Neural progenitor cell (in vitro differentiated cells): ENCODE results near the gene RPP38. TPM values are rescaled to one million over a fixed set of nuclear protein-coding genes. Genes with fewer than 3 reads are reported as not detected.

ENCODE experiments used
- DNase-seq: peaks from one replicate; pipeline ENCODE4 v3.0.0-alpha.2; 2016; ENCODE audit warnings: low spot score
- H2AFZ ChIP-seq: fragments of 200-600 bp; sonication (generic); replicated peaks from 2 replicates; pipeline ENCODE4 v1.6.1; 2016; ENCODE audit warnings: antibody characterized with exemption
- H3F3A ChIP-seq: fragments of 200-600 bp; sonication (generic); 2 replicates; pipeline ENCODE4 v1.6.1; 2016; ENCODE audit warnings: antibody characterized with exemption, low read depth
- H3K27ac ChIP-seq: fragments of 200-600 bp; sonication (generic); 2 replicates; pipeline ENCODE4 v1.5.1; 2016; ENCODE audit warnings: mild to moderate bottlenecking
- H3K27me3 ChIP-seq: fragments of 200-600 bp; sonication (generic); 2 replicates; pipeline ENCODE4 v1.6.1; 2016; ENCODE audit warnings: mild to moderate bottlenecking, moderate library complexity
- H3K36me3 ChIP-seq: fragments of 200-600 bp; sonication (generic); 2 replicates; pipeline ENCODE4 v1.5.1; 2016
- H3K4me1 ChIP-seq: fragments of 200-600 bp; sonication (generic); 2 replicates; pipeline ENCODE4 v1.6.1; 2016; ENCODE audit warnings: mixed run types
- H3K4me2 ChIP-seq: fragments of 200-600 bp; sonication (generic); 2 replicates; pipeline ENCODE4 v1.6.1; 2016
- H3K4me3 ChIP-seq: fragments of 200-600 bp; sonication (generic); 2 replicates; pipeline ENCODE4 v1.5.1; 2016
- H3K79me2 ChIP-seq: fragments of 200-600 bp; sonication (generic); 2 replicates; pipeline ENCODE4 v1.6.1; 2016; ENCODE audit warnings: low read depth
- H3K9ac ChIP-seq: fragments of 200-600 bp; sonication (generic); 2 replicates; pipeline ENCODE4 v1.6.1; 2016
- H3K9me3 ChIP-seq: fragments of 200-600 bp; sonication (generic); 2 replicates; pipeline ENCODE4 v1.5.1; 2016; ENCODE audit warnings: low read depth
- H4K20me1 ChIP-seq: fragments of 200-600 bp; sonication (generic); 2 replicates; pipeline ENCODE4 v1.6.1; 2016; ENCODE audit warnings: low read depth
- H3K27ac Mint-ChIP-seq: 3 replicates; pipeline ENCODE4 v1.8.0; 2021; ENCODE audit warnings: mixed read lengths
- H3K27me3 Mint-ChIP-seq: 2 replicates; pipeline ENCODE4 v1.8.0; 2022; ENCODE audit warnings: low read depth, mild to moderate bottlenecking, inconsistent platforms, moderate library complexity, mixed read lengths; ENCODE audit not compliant: insufficient read depth
- H3K36me3 Mint-ChIP-seq: 3 replicates; pipeline ENCODE4 v1.8.0; 2021; ENCODE audit warnings: mixed read lengths
- H3K4me1 Mint-ChIP-seq: 3 replicates; pipeline ENCODE4 v1.8.0; 2021; ENCODE audit warnings: mixed read lengths
- H3K4me3 Mint-ChIP-seq: 3 replicates; pipeline ENCODE4 v1.8.0; 2021; ENCODE audit warnings: mild to moderate bottlenecking, moderate library complexity, mixed read lengths
- H3K9me3 Mint-ChIP-seq: 3 replicates; pipeline ENCODE4 v1.8.0; 2020; ENCODE audit warnings: mixed read lengths
- EZH2 ChIP-seq: fragments of 200-600 bp; sonication (generic); IDR thresholded peaks from 2 replicates; pipeline ENCODE4 v1.6.1; 2017; ENCODE audit warnings: antibody characterized with exemption, mild to moderate bottlenecking, moderate library complexity
- EZH2phosphoT487 ChIP-seq: fragments of 200-600 bp; sonication (generic); IDR thresholded peaks from 2 replicates; pipeline ENCODE4 v1.6.1; 2017; ENCODE audit warnings: antibody characterized with exemption
- total RNA-seq: library from RNA; depleted of rRNA; stranded (reverse); fragments of >200 nt; gene quantifications from 2 replicates; pipeline ENCODE4 v1.2.3, GENCODE V29; 2015; ENCODE audit warnings: low replicate concordance
- TF ChIP-seq, protein P1 (sequence below): fragments of 200-600 bp; sonication (generic); IDR thresholded peaks from 2 replicates; pipeline ENCODE4 v1.5.1; 2017; ENCODE audit warnings: antibody characterized with exemption, mild to moderate bottlenecking

RPP38 gene
- total RNA-seq, 1 donor from 2014 or later, result 17.0 TPM

DNA sequence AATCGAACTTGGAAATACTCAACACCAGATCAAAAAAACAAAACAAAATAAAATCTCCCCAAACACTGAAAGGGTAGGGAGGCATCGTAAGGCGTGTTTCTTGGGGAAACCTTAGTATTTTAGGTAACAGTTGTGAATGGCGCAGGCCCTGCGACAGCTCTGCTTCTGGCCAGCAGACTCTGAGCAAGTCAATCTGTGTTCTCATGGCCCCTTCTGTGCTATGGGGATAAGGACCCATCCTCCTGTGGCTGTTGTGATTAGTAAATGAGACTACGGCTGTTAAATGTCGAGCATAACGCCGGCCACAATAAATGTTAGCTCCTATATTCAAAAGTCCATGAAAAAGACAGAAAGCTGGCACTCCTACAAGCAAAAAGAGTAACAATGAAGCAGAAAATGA is 27.0 kb downstream of the RPP38 start:
- Mint-ChIP-seq H3K27ac (no peak overlapping the region), H3K9me3 (no peaks in the 10 kb centered on the region), H3K36me3 (peaks cover 26% of the 10 kb centered on the region), H3K4me3 (no peak overlapping the region), H3K27me3 (no peaks in the 10 kb centered on the region), H3K4me1 (no peaks in the 10 kb centered on the region)
- Histone ChIP-seq H3K27ac (no peak overlapping the region), H4K20me1 (no peaks in the 10 kb centered on the region), H3K4me2 (no peak overlapping the region), H3K36me3 (no peaks in the 10 kb centered on the region), H3K9ac (no peak overlapping the region), H3F3A (no peaks in the 10 kb centered on the region), H3K9me3 (no peaks in the 10 kb centered on the region), H3K4me1 (no peaks in the 10 kb centered on the region), H3K27me3 (no peaks in the 10 kb centered on the region), H3K79me2 (no peaks in the 10 kb centered on the region), H3K4me3 (no peak overlapping the region), H2AFZ (no peak overlapping the region)
- TF ChIP-seq EZH2phosphoT487, result no peak
- TF ChIP-seq, protein P1, sequence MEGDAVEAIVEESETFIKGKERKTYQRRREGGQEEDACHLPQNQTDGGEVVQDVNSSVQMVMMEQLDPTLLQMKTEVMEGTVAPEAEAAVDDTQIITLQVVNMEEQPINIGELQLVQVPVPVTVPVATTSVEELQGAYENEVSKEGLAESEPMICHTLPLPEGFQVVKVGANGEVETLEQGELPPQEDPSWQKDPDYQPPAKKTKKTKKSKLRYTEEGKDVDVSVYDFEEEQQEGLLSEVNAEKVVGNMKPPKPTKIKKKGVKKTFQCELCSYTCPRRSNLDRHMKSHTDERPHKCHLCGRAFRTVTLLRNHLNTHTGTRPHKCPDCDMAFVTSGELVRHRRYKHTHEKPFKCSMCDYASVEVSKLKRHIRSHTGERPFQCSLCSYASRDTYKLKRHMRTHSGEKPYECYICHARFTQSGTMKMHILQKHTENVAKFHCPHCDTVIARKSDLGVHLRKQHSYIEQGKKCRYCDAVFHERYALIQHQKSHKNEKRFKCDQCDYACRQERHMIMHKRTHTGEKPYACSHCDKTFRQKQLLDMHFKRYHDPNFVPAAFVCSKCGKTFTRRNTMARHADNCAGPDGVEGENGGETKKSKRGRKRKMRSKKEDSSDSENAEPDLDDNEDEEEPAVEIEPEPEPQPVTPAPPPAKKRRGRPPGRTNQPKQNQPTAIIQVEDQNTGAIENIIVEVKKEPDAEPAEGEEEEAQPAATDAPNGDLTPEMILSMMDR, result no peak
- DNase-seq, result no peak

- H3K79me2 ChIP-seq, result no peaks in the 10 kb centered on the region
- H2AFZ ChIP-seq, result no peak overlapping the region
- H3F3A ChIP-seq, result no peaks in the 10 kb centered on the region
- no peaks in the 10 kb centered on the region for H3K9me3 ChIP-seq
- TF ChIP-seq, protein P1, result no peak
- TF ChIP-seq EZH2phosphoT487 (no peak), EZH2 (no peak)
- no peak overlapping the region for H3K27ac Mint-ChIP-seq
- DNase-seq, result no peak
- no peaks in the 10 kb centered on the region for H4K20me1 ChIP-seq
- H3K36me3 Mint-ChIP-seq, result peaks cover 23% of the 10 kb centered on the region
- H3K27me3 ChIP-seq, result no peaks in the 10 kb centered on the region
- no peaks in the 10 kb centered on the region for H3K4me1 Mint-ChIP-seq
- H3K9ac ChIP-seq, result no peak overlapping the region
- no peaks in the 10 kb centered on the region for H3K4me1 ChIP-seq
- H3K27ac ChIP-seq, result no peak overlapping the region
- no peaks in the 10 kb centered on the region for H3K36me3 ChIP-seq
- no peak overlapping the region for H3K4me2 ChIP-seq
- no peaks in the 10 kb centered on the region for H3K9me3 Mint-ChIP-seq
- H3K27me3 Mint-ChIP-seq, result no peaks in the 10 kb centered on the region
- no peak overlapping the region for H3K4me3 ChIP-seq
- H3K4me3 Mint-ChIP-seq, result no peak overlapping the region
These were observed 27.8 kb downstream of the RPP38 start for GRCh38 chr10:15124908-15125307.

GRCh38 chr10:15131330-15131729 is 34.2 kb downstream of the RPP38 start:
- H3K27me3 ChIP-seq, result no peaks in the 10 kb centered on the region
- Mint-ChIP-seq H3K36me3 (peaks cover 39% of the 10 kb centered on the region), H3K4me1 (no peaks in the 10 kb centered on the region), H3K4me3 (no peak overlapping the region), H3K9me3 (no peaks in the 10 kb centered on the region), H3K27me3 (peaks cover 2% of the 10 kb centered on the region), H3K27ac (no peak overlapping the region)
- no peak for TF ChIP-seq EZH2phosphoT487
- TF ChIP-seq EZH2, result no peak
- TF ChIP-seq, protein P1, result no peak
- H2AFZ ChIP-seq, result no peak overlapping the region
- H3K4me1 ChIP-seq, result no peaks in the 10 kb centered on the region
- H3K36me3 ChIP-seq, result no peaks in the 10 kb centered on the region
- H3F3A ChIP-seq, result no peaks in the 10 kb centered on the region
- no peak overlapping the region for H3K4me3 ChIP-seq
- H4K20me1 ChIP-seq, result no peaks in the 10 kb centered on the region
- no peak overlapping the region for H3K4me2 ChIP-seq
- no peak overlapping the region for H3K9ac ChIP-seq
- no peak overlapping the region for H3K27ac ChIP-seq
- no peak for DNase-seq
- no peaks in the 10 kb centered on the region for H3K9me3 ChIP-seq
- H3K79me2 ChIP-seq, result no peaks in the 10 kb centered on the region
